Loucy (cell line): ENCODE measurements around the gene NR1H3.

Source experiments
- H2AFZ ChIP-seq: fragments of 200-600 bp; sonication (generic); 2 replicates; pipeline ENCODE4 v1.6.0; 2016; ENCODE audit warnings: antibody characterized with exemption, mild to moderate bottlenecking, low read length, moderate library complexity
- H3F3A ChIP-seq: fragments of 200-600 bp; 2 replicates; pipeline ENCODE4 v1.6.0; 2016; ENCODE audit warnings: antibody characterized with exemption, low read depth, mild to moderate bottlenecking
- H3K27me3 ChIP-seq: fragments of 200-600 bp; sonication (generic); 2 replicates; pipeline ENCODE4 v1.6.1; 2014; ENCODE audit warnings: low read length, mild to moderate bottlenecking; ENCODE audit not compliant: insufficient read depth, poor library complexity, severe bottlenecking
- H3K36me3 ChIP-seq: fragments of 200-600 bp; sonication (generic); 2 replicates; pipeline ENCODE4 v1.6.1; 2016; ENCODE audit warnings: low read length; ENCODE audit not compliant: insufficient read depth
- H3K4me1 ChIP-seq: fragments of 200-600 bp; sonication (generic); 2 replicates; pipeline ENCODE4 v1.5.1; 2014; ENCODE audit warnings: low read length, mild to moderate bottlenecking; ENCODE audit not compliant: insufficient read depth, poor library complexity, severe bottlenecking
- H3K4me2 ChIP-seq: fragments of 200-600 bp; sonication (generic); 2 replicates; pipeline ENCODE4 v1.6.0; 2014; ENCODE audit warnings: antibody characterized with exemption, low read length, low read depth, mild to moderate bottlenecking; ENCODE audit not compliant: poor library complexity, severe bottlenecking
- H3K4me3 ChIP-seq: fragments of 200-600 bp; sonication (generic); 2 replicates; pipeline ENCODE4 v1.5.1; 2014; ENCODE audit warnings: low read length, mild to moderate bottlenecking, mixed read lengths; ENCODE audit not compliant: poor library complexity, severe bottlenecking
- H3K79me2 ChIP-seq: fragments of 200-600 bp; sonication (generic); 2 replicates; pipeline ENCODE4 v1.6.1; 2014; ENCODE audit warnings: low read length; ENCODE audit not compliant: insufficient read depth
- H3K9ac ChIP-seq: fragments of 200-600 bp; sonication (generic); 2 replicates; pipeline ENCODE4 v1.6.0; 2014; ENCODE audit warnings: mild to moderate bottlenecking, low read depth, low read length, moderate library complexity; ENCODE audit not compliant: poor library complexity, severe bottlenecking
- H3K9me2 ChIP-seq: fragments of 200-600 bp; sonication (generic); replicated peaks from 2 replicates; pipeline ENCODE4 v1.6.1; 2016; ENCODE audit warnings: low read depth, low read length, mixed read lengths
- H3K9me3 ChIP-seq: fragments of 200-600 bp; sonication (generic); 2 replicates; pipeline ENCODE4 v1.6.1; 2014; ENCODE audit warnings: mild to moderate bottlenecking, antibody characterized with exemption, low read length, low read depth; ENCODE audit not compliant: insufficient read depth
- H4K20me1 ChIP-seq: fragments of 200-600 bp; sonication (generic); 2 replicates; pipeline ENCODE4 v1.6.0; 2014; ENCODE audit warnings: antibody characterized with exemption, low read length, mild to moderate bottlenecking; ENCODE audit not compliant: insufficient read depth, poor library complexity, severe bottlenecking
- CTCF ChIP-seq: fragments of 200-600 bp; sonication (generic); conservative IDR thresholded peaks from 2 replicates; pipeline ENCODE4 v1.5.1; 2014; ENCODE audit warnings: mild to moderate bottlenecking, antibody characterized with exemption, low read length
- EZH2phosphoT487 ChIP-seq: fragments of 200-600 bp; IDR thresholded peaks from 2 replicates; pipeline ENCODE4 v1.6.1; 2018; ENCODE audit warnings: antibody characterized with exemption, mild to moderate bottlenecking, moderate library complexity, borderline replicate concordance

NR1H3 gene

GRCh38 chr11:47288066-47288465, 30.3 kb downstream of the NR1H3 start:
- H3K4me2 ChIP-seq, result no peak overlapping the region
- no peak overlapping the region for H2AFZ ChIP-seq
- no peaks in the 10 kb centered on the region for H3K4me1 ChIP-seq
- no peaks in the 10 kb centered on the region for H3K9me3 ChIP-seq
- peaks cover 94% of the 10 kb centered on the region; the same call in 1 of the 2 replicates for H3K36me3 ChIP-seq
- no peak overlapping the region for H3K9ac ChIP-seq
- H3K79me2 ChIP-seq, result no peaks in the 10 kb centered on the region
- TF ChIP-seq CTCF, result no peak
- no peak for TF ChIP-seq EZH2phosphoT487
- H4K20me1 ChIP-seq, result no peaks in the 10 kb centered on the region
- no peaks in the 10 kb centered on the region for H3F3A ChIP-seq
- H3K4me3 ChIP-seq, result no peak overlapping the region
- no peaks in the 10 kb centered on the region for H3K27me3 ChIP-seq
- no peaks in the 10 kb centered on the region for H3K9me2 ChIP-seq

- Histone ChIP-seq H3K9me2 (no peaks in the 10 kb centered on the region), H4K20me1 (no peaks in the 10 kb centered on the region), H3K9me3 (no peaks in the 10 kb centered on the region), H3K4me3 (no peak overlapping the region), H2AFZ (no peak overlapping the region), H3K79me2 (no peaks in the 10 kb centered on the region), H3K27me3 (no peaks in the 10 kb centered on the region), H3K4me2 (no peak overlapping the region), H3K9ac (no peak overlapping the region), H3K36me3 (peaks cover 92% of the 10 kb centered on the region; the same call in 1 of the 2 replicates), H3K4me1 (no peaks in the 10 kb centered on the region), H3F3A (no peaks in the 10 kb centered on the region)
- no peak for TF ChIP-seq CTCF
- TF ChIP-seq EZH2phosphoT487, result no peak
Measured at GRCh38 chr11:47289856-47290255, 32.1 kb downstream of the NR1H3 start.

GRCh38 chr11:47295385-47295784, 37.6 kb downstream of the NR1H3 start:
- no peak overlapping the region for H2AFZ ChIP-seq
- peaks cover 6% of the 10 kb centered on the region; the same call in 1 of the 2 replicates for H3K79me2 ChIP-seq
- H3K4me2 ChIP-seq, result no peak overlapping the region
- no peaks in the 10 kb centered on the region for H3K9me2 ChIP-seq
- no peaks in the 10 kb centered on the region for H3F3A ChIP-seq
- H3K9me3 ChIP-seq, result no peaks in the 10 kb centered on the region
- peaks cover 3% of the 10 kb centered on the region for H4K20me1 ChIP-seq
- no peaks in the 10 kb centered on the region for H3K27me3 ChIP-seq
- H3K4me1 ChIP-seq, result no peaks in the 10 kb centered on the region
- no peak overlapping the region for H3K9ac ChIP-seq
- H3K36me3 ChIP-seq, result peaks cover 85% of the 10 kb centered on the region; the same call in 1 of the 2 replicates
- TF ChIP-seq EZH2phosphoT487 (no peak), CTCF (no peak)
- no peak overlapping the region for H3K4me3 ChIP-seq
